T follicular helper cell (primary cell): ENCODE measurements around the gene BRD3.

Experiments used
- DNase-seq: peaks from one replicate; pipeline ENCODE4 v3.0.0-alpha.2; 2020; ENCODE audit warnings: low read depth

BRD3 gene

GRCh38 chr9:134066913-134067851 is 644 bp downstream of the BRD3 start:
- DNase-seq = peak; percentile 36

GRCh38 chr9:134066526-134066912 is 1.3 kb downstream of the BRD3 start:
- no peak for DNase-seq

GRCh38 chr9:134065612-134066419 is 2.0 kb downstream of the BRD3 start:
- peak; percentile 21 for DNase-seq

- DNase-seq = no peak
Measured at GRCh38 chr9:134064711-134065110, 3.1 kb downstream of the BRD3 start.

GRCh38 chr9:134063571-134064450 is 4.0 kb downstream of the BRD3 start:
- DNase-seq = no peak

- DNase-seq = no peak
Measured at GRCh38 chr9:134063088-134063570, 4.7 kb downstream of the BRD3 start.

- DNase-seq = no peak
Measured at GRCh38 chr9:134062461-134063087, 5.3 kb downstream of the BRD3 start.

- DNase-seq = no peak
Measured at GRCh38 chr9:134061688-134062371, 6.0 kb downstream of the BRD3 start.

- DNase-seq = no peak
Measured at GRCh38 chr9:134061019-134061687, 6.7 kb downstream of the BRD3 start.

- no peak for DNase-seq
Measured at GRCh38 chr9:134060546-134060945, 7.3 kb downstream of the BRD3 start.

GRCh38 chr9:134059661-134060395 is 8.0 kb downstream of the BRD3 start:
- DNase-seq = no peak

GRCh38 chr9:134059188-134059641 is 8.6 kb downstream of the BRD3 start:
- DNase-seq = no peak

- no peak for DNase-seq
Measured at GRCh38 chr9:134058716-134059115, 9.1 kb downstream of the BRD3 start.

GRCh38 chr9:134057751-134058701 is 9.8 kb downstream of the BRD3 start:
- DNase-seq = no peak

- no peak for DNase-seq
Measured at GRCh38 chr9:134057307-134057657, 10.5 kb downstream of the BRD3 start.

- DNase-seq = no peak
Measured at GRCh38 chr9:134056483-134057306, 11.1 kb downstream of the BRD3 start.

- DNase-seq = no peak
Measured at GRCh38 chr9:134055981-134056461, 11.8 kb downstream of the BRD3 start.
